Subcutaneous abdominal adipose tissue (tissue), 5 donors: ENCODE results near the gene SUPT3H.

Experiments
- H3K27ac ChIP-seq: one replicate; pipeline ENCODE4 v1.7.0; 2013; ENCODE audit warnings: low read depth, mild to moderate bottlenecking, inconsistent platforms, low read length, moderate library complexity
- H3K27me3 ChIP-seq, 5 donors: one replicate each; pipeline ENCODE4 v1.7.0; 2013; ENCODE audit warnings: low read length in 5 of 5, inconsistent platforms in 1 of 5; ENCODE audit not compliant: control insufficient read depth in 5 of 5, insufficient read depth in 4 of 5
- H3K36me3 ChIP-seq, 5 donors: one replicate each; pipeline ENCODE4 v1.7.0; 2013; ENCODE audit warnings: low read length in 5 of 5; ENCODE audit not compliant: control insufficient read depth in 5 of 5, insufficient read depth in 5 of 5
- H3K4me1 ChIP-seq, 5 donors: one replicate each; pipeline ENCODE4 v1.7.0; 2013; ENCODE audit warnings: low read length in 5 of 5, mild to moderate bottlenecking in 3 of 5, moderate library complexity in 1 of 5; ENCODE audit not compliant: control insufficient read depth in 5 of 5, insufficient read depth in 5 of 5
- H3K4me3 ChIP-seq, 5 donors: one replicate each; pipeline ENCODE4 v1.7.0; 2013; ENCODE audit warnings: low read length in 5 of 5, low read depth in 1 of 5
- H3K9ac ChIP-seq, 5 donors: one replicate each; pipeline ENCODE4 v1.7.0; 2013; ENCODE audit warnings: low read length in 5 of 5, mild to moderate bottlenecking in 4 of 5, moderate library complexity in 3 of 5
- H3K9me3 ChIP-seq, 5 donors: one replicate each; pipeline ENCODE4 v1.7.0; 2013; ENCODE audit warnings: low read length in 5 of 5; ENCODE audit not compliant: control insufficient read depth in 5 of 5
- donor health status: healthy.
- donor health status: healthy.
- donor health status: healthy.
- donor health status: healthy.
- donor health status: healthy.

Gene SUPT3H

DNA sequence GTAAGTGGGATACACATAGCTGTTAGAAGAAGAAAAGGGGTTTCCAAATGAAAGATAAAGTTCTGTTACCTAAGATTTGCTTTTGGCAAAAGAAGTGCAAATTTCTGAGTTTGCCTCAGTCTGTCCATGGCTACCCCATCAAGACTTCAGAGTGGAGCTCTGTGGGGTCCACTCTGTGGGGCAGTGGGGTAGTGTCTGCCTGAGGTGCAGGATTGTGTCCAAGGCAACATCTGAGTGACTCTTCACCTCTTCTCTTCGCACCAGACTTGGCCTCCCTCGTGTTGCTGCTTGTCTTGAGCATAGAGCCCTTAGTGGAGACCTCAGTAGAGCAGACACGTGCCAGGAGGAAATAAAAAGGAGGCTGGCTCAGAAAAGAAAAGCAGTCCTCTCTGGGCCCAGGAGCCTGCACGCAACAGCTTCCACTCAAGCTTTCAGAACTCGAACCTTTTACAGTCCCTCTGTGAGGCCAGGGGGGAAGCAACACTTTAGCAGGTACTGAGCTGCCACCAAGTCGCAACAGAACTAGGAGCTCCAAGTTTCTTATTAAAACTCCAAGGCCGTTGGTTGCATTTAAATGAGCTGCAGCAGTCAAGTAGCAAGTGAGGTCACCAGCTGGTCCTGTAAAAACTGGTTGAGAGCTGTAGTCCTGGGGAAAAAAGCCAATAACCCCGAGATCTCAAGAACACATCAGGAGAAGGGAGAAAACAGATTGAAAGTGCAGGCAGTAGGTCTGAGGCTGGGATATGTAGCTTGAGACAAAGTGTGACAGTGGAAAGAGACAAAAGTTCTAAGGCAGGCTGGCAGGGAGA is 576.7 kb downstream of the SUPT3H start:
- Histone ChIP-seq H3K36me3 (no peaks in the 10 kb centered on the region), H3K27me3 (peaks cover 0 to 3% (median 0%) of the 10 kb centered on the region in 5 donors), H3K9ac (no peak overlapping the region), H3K27ac (no peak overlapping the region), H3K4me1 (peaks cover 0 to 17% (median 0%) of the 10 kb centered on the region in 5 donors), H3K9me3 (no peaks in the 10 kb centered on the region), H3K4me3 (no peak overlapping the region)

DNA sequence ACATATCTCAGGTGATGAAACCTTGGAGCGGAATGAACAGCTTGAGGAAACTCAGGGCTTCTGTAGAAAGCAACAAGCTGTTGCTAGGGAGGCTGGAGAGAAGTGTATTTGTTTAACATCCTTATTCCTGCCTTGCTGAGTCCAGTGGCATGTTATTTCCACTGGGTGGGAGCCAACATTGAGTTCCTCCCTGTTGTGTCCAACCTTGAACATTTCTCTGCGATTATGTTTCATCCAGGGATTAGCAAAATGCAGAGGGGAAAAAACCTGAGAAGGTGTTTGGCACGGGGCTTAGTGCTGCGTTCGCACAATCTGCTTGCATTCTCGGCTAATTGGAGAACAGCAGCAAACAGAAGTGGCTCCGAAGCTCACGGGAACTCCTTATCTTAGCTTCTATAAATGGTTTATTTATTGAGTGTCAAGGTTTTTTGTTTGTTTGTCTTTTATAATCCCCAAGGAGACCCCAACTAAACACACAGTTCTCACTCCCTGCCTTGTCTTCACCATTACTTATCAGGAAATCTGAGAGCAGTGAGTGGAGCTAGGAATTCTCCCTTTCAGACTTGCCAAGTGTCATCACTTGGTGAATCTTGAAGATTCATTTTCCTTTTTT is 577.5 kb downstream of the SUPT3H start:
- H3K27me3 ChIP-seq = peaks cover 0 to 3% (median 0%) of the 10 kb centered on the region in 5 donors
- H3K4me1 ChIP-seq = peaks cover 0 to 17% (median 0%) of the 10 kb centered on the region in 5 donors
- H3K9ac ChIP-seq = no peak overlapping the region
- H3K4me3 ChIP-seq = no peak overlapping the region
- no peaks in the 10 kb centered on the region for H3K36me3 ChIP-seq
- no peak overlapping the region for H3K27ac ChIP-seq
- H3K9me3 ChIP-seq = peaks cover 0 to 4% (median 0%) of the 10 kb centered on the region in 5 donors

DNA sequence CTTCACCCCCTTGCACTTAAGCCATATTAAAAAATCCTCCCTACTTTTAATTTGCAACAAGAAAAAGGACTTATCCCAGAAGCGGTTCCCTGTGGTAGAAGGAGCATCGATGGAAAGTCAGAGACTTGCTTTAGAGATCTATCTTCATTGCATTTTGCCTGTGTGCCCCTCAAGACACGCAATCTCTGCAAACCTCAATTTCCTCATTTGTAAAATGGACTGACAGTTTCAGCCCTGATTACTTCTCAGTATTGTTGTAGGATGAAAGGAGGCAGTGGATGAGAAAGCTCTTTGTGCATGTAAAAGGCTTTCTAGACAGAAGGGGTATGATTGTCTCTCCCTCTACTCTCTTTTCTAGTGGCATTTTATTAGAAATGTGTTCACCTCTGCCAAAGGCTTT is 580.0 kb downstream of the SUPT3H start:
- H3K36me3 ChIP-seq = no peaks in the 10 kb centered on the region
- H3K4me1 ChIP-seq = peaks cover 0 to 17% (median 0%) of the 10 kb centered on the region in 5 donors
- no peak overlapping the region for H3K27ac ChIP-seq
- peaks cover 0 to 4% (median 0%) of the 10 kb centered on the region in 5 donors for H3K9me3 ChIP-seq
- H3K9ac ChIP-seq = no peak overlapping the region
- H3K4me3 ChIP-seq = no peak overlapping the region
- peaks cover 0 to 3% (median 0%) of the 10 kb centered on the region in 5 donors for H3K27me3 ChIP-seq

DNA sequence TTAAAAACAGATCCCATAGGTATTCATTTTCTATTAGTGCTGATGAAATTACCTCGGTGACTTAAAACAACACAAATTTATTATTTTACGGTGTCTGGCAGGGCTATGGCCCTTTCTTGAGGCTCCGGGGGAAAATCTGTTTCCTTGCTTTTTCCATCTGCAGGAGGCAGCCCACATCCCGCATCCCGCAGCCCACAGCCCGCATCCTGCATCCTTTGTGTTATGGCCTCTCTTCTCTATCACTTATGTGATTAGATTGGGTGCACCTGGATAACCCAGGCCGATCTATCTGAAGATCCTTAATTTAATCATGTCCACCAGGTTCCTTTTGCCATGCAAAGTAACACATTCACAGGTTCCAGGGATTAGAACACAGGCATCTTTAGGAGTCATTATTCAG is 582.4 kb downstream of the SUPT3H start:
- Histone ChIP-seq H3K4me3 (no peak overlapping the region), H3K9me3 (peaks cover 0 to 4% (median 0%) of the 10 kb centered on the region in 5 donors), H3K9ac (no peak overlapping the region), H3K36me3 (no peaks in the 10 kb centered on the region), H3K27me3 (no peaks in the 10 kb centered on the region), H3K27ac (no peak overlapping the region), H3K4me1 (peaks cover 0 to 14% (median 0%) of the 10 kb centered on the region in 5 donors)

DNA sequence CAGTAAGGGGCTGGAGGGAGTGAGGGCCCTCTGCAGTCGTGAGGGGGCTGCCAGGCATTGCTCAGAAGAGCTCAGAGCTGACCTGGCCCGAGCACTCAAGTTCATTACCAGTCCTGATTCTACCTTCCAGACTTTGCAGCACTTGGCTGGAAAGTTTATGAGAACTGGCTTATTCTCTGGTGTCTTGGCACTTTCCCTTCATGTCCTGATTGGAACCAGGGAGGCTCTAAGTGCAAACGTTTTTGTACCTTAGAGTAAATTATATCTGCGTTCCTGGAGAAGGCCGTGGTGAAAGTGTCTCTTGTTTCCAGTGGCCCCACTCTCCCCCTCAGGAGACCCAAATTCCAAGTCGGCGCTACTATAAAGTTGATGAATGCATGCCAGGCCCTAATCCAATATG is 587.9 kb downstream of the SUPT3H start:
- Histone ChIP-seq H3K9me3 (peaks cover 0 to 3% (median 0%) of the 10 kb centered on the region in 5 donors), H3K4me1 (no peaks in the 10 kb centered on the region), H3K4me3 (no peak overlapping the region), H3K36me3 (no peaks in the 10 kb centered on the region), H3K9ac (no peak overlapping the region), H3K27me3 (no peaks in the 10 kb centered on the region), H3K27ac (no peak overlapping the region)

DNA sequence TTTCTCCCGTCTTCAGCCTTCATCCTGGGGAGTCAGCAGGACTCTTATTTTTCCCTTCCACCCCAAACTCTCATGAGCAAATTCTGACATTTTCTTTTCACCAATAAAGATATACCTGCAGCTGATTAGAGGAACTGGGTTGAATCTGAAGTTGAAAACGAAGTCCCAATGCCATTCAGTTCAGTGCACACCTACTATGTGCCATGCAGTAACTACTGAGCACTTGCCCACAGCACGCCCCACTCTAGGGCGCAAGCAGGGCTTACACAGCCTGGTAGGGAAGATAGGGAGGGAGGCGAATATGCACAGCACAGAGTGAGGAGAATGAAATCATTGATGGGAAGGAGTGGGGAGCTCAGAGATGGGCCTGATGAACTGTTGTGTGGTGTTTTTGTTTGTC is 588.7 kb downstream of the SUPT3H start:
- H3K9me3 ChIP-seq = peaks cover 0 to 9% (median 5%) of the 10 kb centered on the region in 5 donors
- H3K27me3 ChIP-seq = no peaks in the 10 kb centered on the region
- H3K9ac ChIP-seq = no peak overlapping the region
- no peaks in the 10 kb centered on the region for H3K4me1 ChIP-seq
- H3K4me3 ChIP-seq = no peak overlapping the region
- no peak overlapping the region for H3K27ac ChIP-seq
- no peaks in the 10 kb centered on the region for H3K36me3 ChIP-seq

DNA sequence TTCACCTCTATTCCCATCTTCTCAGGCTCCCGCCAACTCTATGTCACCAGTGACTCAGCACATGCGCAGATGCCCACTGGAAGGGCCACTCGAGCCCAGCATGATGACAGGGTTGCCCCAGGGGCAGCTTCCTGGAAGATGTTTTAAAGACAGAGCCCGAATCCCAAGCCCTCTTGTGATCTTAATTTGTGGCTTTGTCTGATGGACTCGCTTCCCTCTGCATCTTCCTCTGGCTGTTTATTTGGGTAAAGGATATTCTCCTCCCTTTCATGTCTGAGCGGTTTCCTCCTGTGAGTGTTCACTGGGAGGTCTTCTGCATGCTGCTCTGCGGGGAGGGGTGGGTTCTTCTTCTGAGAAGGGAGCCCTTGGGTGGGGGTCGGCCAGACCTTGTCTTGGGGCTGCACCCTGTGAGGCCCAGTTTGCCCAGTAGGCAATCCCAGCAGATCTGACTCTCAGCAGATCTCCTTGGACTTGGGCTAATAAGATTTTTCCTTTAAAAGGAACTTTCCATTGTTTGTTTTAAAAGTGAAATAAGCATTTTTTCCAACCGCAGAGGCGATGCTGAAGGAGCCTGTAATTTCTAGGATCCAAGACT is 589.2 kb downstream of the SUPT3H start:
- Histone ChIP-seq H3K27me3 (no peaks in the 10 kb centered on the region), H3K36me3 (no peaks in the 10 kb centered on the region), H3K4me3 (no peak overlapping the region), H3K9me3 (peaks cover 0 to 9% (median 5%) of the 10 kb centered on the region in 5 donors), H3K27ac (no peak overlapping the region), H3K4me1 (no peaks in the 10 kb centered on the region), H3K9ac (no peak overlapping the region)

DNA sequence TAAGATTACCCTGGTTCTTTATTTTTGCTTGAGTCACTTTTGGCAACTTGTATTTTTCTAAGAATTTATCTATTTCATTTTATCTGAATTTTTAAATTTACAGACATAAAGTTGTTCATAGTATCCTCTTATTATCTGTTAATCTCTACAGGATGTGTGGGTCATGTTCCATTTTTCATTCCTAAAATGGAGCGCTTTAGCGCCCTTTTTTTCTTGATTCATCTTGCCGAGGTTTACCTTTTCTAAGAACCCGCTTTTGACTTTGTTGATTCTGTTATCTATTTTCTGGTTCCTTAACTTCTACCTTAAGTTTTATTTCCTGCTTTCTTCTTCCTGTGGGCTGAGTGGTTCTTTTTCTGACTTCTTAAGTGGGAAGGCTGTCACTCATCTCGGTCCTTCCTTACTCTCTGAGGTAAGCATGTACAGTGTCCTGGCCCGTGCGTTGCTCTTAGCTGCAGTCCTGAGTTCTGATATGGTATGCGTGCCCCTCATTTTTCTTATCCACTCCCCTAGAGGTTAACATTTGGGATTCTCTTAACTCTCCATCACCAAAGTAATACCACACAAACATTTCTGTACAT is 590.4 kb downstream of the SUPT3H start:
- Histone ChIP-seq H3K27me3 (no peaks in the 10 kb centered on the region), H3K4me3 (no peak overlapping the region), H3K9ac (no peak overlapping the region), H3K27ac (no peak overlapping the region), H3K36me3 (no peaks in the 10 kb centered on the region), H3K4me1 (no peaks in the 10 kb centered on the region), H3K9me3 (peaks cover 0 to 9% (median 5%) of the 10 kb centered on the region in 5 donors)

DNA sequence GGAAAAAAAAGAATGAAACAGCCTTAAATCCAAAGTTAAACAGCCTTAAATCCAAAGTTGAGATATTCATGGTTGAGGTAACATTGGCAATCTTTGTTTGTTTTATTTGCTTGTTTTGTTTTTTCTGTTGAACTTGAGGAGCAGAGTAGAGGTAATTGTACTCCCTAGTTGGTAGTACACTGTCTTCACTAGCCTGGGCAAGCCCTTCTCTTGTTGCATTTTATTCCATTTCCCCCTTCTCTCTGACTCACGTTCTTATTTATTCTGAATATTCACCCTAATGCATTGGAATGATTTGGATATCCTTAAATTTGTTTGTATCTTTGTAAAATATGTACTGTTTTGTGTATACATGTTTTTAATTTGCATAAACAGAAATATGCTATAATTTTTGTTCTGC is 592.6 kb downstream of the SUPT3H start:
- H3K36me3 ChIP-seq = no peaks in the 10 kb centered on the region
- H3K9ac ChIP-seq = no peak overlapping the region
- H3K27me3 ChIP-seq = no peaks in the 10 kb centered on the region
- peaks cover 0 to 9% (median 5%) of the 10 kb centered on the region in 5 donors for H3K9me3 ChIP-seq
- H3K4me1 ChIP-seq = peaks cover 0 to 2% (median 0%) of the 10 kb centered on the region in 5 donors
- H3K27ac ChIP-seq = no peak overlapping the region
- no peak overlapping the region for H3K4me3 ChIP-seq

DNA sequence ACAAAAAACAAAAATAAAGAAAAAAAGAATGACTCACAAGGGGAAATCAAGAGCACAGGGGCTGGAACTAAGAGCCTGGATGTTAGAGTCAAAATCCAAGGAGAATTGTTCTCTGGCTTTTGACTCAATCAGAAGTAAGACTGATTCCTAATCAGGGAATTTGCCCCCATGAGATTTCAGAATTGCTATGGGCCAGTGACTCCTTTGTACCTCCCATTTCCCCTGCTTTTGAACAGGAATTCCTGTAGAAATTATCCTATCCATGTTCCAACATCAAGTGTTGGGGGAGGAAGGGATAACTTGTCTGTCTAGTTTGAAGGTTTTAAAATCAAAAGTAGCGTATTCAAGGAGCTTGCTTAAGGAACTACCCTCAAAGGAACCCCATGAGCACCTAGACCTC is 593.5 kb downstream of the SUPT3H start:
- H3K4me3 ChIP-seq = no peak overlapping the region
- H3K27ac ChIP-seq = no peak overlapping the region
- no peaks in the 10 kb centered on the region for H3K27me3 ChIP-seq
- peaks cover 0 to 9% (median 5%) of the 10 kb centered on the region in 5 donors for H3K9me3 ChIP-seq
- H3K9ac ChIP-seq = no peak overlapping the region
- H3K36me3 ChIP-seq = no peaks in the 10 kb centered on the region
- H3K4me1 ChIP-seq = peaks cover 0 to 10% (median under 1%) of the 10 kb centered on the region in 5 donors
